GM21786 (cell line): ENCODE data around the gene ZNF431.
"Not testable (repeated sequence)": the region's sequence is repeated elsewhere in the genome, so short reads cannot be mapped to it uniquely, and the experiment has no call there.

ENCODE experiments used
- ATAC-seq: cut with Tn5 transposase; IDR thresholded peaks from one replicate; pipeline ENCODE4 v1.9.1; 2021; ENCODE audit not compliant: unreplicated experiment

Gene ZNF431

DNA sequence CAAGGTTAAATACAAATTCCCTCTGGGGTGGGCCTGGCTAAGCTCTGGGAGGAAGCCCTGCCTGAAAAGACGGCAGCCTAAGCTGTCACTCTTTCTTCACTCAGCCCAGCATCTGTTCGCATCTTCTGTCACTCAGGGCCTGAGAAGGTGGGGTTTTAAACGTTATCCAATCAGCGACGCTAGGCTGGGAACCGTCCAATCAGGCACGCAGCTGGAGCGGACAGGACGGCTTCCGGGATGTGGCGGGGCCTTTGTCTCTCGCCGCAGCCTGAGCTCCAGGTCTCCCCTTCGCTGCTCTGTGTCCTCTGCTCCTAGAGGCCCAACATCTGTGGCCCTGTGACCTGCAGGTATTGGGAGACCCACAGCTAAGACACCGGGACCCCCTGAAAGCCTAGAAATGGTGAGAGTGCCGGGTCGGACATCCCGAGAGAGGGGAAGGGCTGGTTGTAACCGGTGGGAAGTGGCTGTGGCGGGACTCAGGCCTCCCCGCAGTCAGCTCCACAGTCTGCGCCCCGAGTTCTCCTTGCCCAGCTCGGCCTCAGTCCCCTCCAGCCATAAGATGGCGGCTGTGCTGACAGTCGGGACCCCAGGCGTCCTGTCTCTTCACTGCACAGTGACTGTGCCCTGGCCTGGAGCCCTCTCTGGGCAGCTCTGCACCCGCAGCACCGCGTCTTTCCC is at the start of gene ZNF431:
Gene ZNF431 (plus strand): TSS at position 254 of the 678 bp plus-strand sequence. CDS start 144 bp downstream, at position 398.
- ATAC-seq: peak; percentile 98

DNA sequence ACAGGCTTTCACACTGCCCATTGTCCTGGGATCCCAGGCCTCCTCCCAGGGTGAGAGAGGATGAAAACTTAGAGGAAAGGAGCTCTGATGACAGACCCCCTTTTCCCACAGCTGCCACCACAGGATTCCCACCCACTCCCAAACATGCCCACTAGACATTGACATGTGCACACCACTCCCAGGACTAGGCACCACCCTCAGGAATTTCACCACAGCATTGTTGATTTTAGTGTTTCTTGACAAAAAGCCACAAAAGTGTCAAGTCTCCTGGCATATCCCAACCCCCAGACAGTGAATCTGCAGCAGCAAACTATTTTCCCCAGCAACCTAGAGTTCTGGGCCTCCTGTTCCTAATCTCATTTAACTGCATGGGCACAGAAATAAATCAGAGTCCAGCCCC is 49.7 kb upstream of the ZNF431 start:
- ATAC-seq: no peak

DNA sequence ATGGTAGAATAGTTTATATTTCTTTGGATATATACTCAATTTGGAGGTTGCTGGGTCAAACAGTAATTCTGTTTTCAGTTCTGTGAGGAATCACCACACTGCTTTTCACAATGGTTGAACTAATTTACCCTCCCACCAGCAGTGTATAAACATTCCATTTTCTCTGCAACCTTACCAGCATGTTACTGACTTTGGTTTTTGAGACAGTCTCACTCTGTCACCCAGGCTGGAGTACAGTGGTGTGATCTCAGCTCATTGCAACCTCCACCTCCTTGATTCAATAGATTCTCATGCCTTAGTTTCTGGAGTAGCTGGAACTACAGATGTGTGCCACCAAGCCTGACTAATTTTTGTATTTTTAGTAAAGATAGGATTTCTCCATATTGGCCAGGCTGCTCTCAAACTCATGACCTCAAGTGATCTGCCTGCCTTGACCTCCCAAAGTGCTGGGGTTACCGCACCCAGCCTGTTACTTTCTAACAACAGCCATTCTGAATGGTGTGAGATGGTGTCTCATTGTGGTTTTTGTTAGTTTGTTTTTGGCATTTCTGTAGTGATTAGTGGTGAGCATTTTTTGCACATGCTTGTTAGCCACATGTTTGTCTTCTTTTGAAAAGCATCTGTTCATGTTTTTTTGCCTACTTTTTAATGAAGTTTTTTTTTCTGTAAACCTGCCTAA is 47.4 kb upstream of the ZNF431 start:
- no peak for ATAC-seq

- ATAC-seq: no peak
These were observed 43.5 kb upstream of the ZNF431 start for GRCh38 chr19:21098291-21098690.

GRCh38 chr19:21101521-21102242 is 40.2 kb upstream of the ZNF431 start:
- no peak for ATAC-seq

GRCh38 chr19:21109116-21109515 is 32.7 kb upstream of the ZNF431 start:
- ATAC-seq: no peak

DNA sequence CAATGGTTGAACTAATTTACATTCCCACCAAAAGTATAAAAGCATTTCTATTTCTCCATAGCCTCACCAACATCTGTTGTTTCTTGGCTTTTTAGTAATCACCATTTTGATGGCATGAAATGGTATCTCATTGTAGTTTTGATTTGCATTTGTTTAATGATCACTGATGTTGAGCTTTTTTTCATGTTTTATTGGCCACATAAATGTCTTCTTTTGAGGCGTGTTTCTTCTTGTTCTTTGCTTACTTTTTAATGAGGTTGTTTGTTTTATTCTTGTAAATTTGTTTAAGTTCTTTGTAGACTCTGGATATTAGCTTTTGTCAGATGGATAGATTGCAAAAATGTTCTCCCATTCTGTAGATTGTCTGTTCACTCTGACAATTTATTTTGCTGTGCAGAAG is 31.7 kb upstream of the ZNF431 start:
- no peak for ATAC-seq

GRCh38 chr19:21115430-21115829 is 26.4 kb upstream of the ZNF431 start:
- ATAC-seq: no peak

DNA sequence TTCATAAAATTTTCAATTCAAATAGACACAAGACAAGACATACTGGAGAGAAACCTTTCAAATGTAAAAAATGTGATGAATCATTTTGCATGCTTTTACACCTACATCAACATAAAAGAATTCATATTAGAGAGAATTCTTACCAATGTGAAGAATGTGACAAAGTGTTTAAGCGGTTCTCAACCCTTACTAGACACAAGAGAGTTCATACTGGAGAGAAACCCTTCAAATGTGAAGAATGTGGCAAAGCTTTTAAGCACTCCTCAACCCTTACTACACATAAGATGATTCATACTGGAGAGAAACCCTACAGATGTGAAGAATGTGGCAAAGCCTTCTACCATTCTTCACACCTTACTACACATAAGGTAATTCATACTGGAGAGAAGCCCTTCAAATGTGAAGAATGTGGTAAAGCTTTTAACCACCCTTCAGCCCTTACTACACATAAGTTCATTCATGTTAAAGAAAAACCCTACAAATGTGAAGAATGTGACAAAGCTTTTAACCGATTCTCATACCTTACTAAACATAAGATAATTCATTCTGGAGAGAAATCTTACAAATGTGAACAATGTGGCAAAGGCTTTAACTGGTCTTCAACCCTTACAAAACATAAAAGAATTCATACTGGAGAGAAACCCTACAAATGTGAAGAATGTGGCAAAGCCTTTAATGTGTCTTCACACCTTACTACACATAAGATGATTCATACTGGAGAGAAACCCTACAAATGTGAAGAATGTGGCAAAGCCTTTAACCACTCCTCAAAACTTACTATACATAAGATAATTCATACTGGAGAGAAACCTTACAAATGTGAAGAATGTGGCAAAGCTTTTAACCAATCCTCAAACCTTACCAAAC is 24.6 kb upstream of the ZNF431 start:
- ATAC-seq: no peak

GRCh38 chr19:21126078-21126477 is 15.8 kb upstream of the ZNF431 start:
- no peak for ATAC-seq

DNA sequence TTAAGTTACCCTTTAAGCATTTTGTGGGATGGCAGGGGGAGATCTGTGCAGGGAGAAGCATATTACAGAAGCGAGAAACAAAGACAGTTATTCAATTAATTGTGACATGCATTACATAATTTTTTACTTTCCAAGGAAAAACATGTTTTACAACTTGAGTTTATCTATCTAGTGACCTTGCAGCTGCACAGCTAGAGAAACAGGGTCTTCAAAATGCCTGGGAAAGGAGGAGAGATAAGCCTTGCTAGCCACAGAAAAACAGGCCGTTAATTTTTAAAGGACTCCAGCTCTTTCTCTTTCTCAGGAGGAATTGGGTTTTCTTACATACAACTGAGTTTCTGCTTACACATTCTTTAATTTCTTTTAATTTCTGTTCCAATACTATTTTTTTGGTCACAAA is 14.8 kb upstream of the ZNF431 start:
- no peak for ATAC-seq

GRCh38 chr19:21127898-21128297 is 13.9 kb upstream of the ZNF431 start:
- ATAC-seq: no peak

DNA sequence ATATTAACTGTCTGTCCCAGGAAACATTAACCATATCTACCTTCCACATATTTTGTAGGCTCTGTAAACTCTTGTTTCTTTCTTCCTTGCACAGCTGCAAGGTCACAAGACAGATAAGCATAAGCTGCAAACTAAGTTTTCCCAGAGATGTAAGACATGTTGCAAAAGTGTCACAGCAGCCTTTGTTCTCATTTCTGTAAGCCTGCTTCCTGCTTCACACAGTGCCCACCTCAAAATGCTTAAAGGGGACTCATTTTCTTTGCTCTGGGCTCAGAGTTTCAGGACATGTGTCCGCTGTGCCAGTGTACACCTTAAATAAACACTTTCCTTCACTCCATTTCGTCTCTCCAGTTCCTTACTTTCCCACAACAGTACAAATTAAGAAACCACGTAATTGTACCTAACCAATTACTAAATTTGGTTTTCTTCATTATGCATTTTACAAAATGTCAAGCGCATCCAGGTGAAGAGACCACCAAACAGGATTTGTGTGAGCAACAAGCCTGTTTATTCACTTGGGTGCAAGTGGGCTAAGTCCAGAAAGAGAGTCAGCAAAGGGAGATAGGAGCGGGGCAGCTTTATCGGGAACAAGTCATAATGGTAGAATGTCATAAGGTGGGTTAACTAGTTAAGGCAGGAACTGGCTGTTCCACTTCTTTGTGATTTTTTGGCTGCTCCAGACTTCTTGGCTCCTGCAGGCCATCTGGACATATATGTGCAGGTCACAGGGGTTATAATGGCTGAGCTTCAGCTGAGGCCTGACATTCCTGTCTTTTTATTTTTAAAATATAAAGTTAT is 12.7 kb upstream of the ZNF431 start:
- no peak for ATAC-seq

GRCh38 chr19:21130097-21130775 is 11.6 kb upstream of the ZNF431 start:
- no peak for ATAC-seq

GRCh38 chr19:21133633-21134032 is 8.2 kb upstream of the ZNF431 start:
- ATAC-seq: no peak

- ATAC-seq: no peak
These were observed 6.9 kb upstream of the ZNF431 start for GRCh38 chr19:21134934-21135366.

DNA sequence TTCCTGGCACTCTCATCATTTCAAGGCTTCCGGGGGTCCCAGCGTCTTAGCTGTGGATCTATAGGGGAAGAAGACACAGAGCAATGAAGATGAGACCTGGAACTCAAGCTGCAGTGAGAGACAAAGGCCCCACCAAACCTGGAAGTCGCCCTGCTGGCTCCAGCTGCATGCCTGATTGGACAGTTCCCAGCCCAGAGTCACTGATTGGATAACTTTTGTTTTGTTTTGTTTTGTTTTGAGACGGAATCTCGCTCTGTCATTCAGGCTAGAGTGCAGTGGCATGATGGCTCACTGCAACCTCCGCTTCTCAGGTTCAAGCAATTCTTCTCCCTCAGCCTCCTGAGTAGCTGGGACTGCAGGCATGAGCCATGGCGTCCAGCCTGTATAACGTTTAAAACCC is 6.4 kb upstream of the ZNF431 start:
- ATAC-seq: no peak

DNA sequence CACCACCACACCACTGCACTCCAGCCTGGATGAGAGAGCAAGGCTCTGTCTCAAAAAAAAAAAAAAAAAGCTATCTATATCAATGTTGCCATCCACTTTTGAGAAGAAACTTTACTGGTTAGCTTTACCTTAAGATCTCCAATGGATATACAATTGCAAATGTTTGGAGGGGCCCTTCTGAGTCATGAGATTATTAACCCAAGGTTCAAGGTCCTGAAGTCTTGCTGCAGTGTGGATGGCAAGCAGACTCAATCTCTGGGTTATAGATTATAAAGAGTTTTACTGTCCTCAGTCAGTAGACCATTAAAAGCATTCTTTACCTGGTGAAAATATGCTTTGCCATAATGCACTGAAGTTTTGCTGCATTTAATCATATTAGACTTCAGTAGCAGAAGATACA is 3.7 kb upstream of the ZNF431 start:
- no peak for ATAC-seq

- ATAC-seq: not testable (repeated sequence)
These were observed 834 bp upstream of the ZNF431 start for GRCh38 chr19:21141006-21141405.

DNA sequence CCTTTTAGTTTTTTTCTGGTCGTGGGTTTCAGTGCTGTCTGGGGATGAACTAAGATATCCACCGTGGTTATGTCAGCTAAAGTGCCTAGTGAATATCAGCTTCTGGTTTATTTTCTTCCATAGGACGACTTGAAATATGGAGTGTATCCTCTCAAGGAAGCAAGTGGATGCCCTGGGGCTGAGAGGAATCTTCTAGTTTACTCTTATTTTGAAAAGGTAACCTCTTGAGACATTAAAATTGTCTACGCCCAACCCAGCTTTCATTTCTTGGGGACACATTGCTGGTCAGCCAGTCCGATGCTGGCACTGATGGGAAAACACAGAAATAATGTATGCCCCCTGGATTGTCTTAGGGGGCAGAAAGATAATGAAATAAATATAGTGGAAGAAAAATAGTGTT is 1.6 kb downstream of the ZNF431 start:
- ATAC-seq: no peak
